ENCODE results near the gene BAG2. TPM values are rescaled to one million over a fixed set of nuclear protein-coding genes. Genes with fewer than 3 reads are reported as not detected.

Gene BAG2
- total and polyA plus RNA-seq, 2 of the 13 experiments (the other 11 are each of a cell fraction or from before 2014, with no cell fraction given): 5.7 to 15.1 TPM

- TF ChIP-seq, protein P1, sequence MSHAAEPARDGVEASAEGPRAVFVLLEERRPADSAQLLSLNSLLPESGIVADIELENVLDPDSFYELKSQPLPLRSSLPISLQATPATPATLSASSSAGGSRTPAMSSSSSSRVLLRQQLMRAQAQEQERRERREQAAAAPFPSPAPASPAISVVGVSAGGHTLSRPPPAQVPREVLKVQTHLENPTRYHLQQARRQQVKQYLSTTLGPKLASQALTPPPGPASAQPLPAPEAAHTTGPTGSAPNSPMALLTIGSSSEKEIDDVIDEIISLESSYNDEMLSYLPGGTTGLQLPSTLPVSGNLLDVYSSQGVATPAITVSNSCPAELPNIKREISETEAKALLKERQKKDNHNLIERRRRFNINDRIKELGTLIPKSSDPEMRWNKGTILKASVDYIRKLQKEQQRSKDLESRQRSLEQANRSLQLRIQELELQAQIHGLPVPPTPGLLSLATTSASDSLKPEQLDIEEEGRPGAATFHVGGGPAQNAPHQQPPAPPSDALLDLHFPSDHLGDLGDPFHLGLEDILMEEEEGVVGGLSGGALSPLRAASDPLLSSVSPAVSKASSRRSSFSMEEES (CRISPR knock-in tag; IDR thresholded peaks at IDR 0.05): no peak; the same call in 1 of the 2 replicates
- TF ChIP-seq KLF12 (CRISPR knock-in tag; IDR thresholded peaks at IDR 0.05; ENCODE audit: borderline replicate concordance): peak; percentile 96
- peak; percentile 84 for TF ChIP-seq ZNF883 (CRISPR knock-in tag; IDR thresholded peaks at IDR 0.05; ENCODE audit: not compliant biosample characterization)
- TF ChIP-seq, protein P2, sequence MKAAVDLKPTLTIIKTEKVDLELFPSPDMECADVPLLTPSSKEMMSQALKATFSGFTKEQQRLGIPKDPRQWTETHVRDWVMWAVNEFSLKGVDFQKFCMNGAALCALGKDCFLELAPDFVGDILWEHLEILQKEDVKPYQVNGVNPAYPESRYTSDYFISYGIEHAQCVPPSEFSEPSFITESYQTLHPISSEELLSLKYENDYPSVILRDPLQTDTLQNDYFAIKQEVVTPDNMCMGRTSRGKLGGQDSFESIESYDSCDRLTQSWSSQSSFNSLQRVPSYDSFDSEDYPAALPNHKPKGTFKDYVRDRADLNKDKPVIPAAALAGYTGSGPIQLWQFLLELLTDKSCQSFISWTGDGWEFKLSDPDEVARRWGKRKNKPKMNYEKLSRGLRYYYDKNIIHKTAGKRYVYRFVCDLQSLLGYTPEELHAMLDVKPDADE (CRISPR knock-in tag; IDR thresholded peaks at IDR 0.05): no peak
- TF ChIP-seq TARDBP (CRISPR knock-in tag; IDR thresholded peaks at IDR 0.05): peak; percentile 85
- no peak for TF ChIP-seq ZNF484 (CRISPR knock-in tag; IDR thresholded peaks at IDR 0.05; ENCODE audit: borderline replicate concordance, low read depth)
- TF ChIP-seq ZSCAN25 (CRISPR knock-in tag; IDR thresholded peaks at IDR 0.05): peak; percentile 70; the same call in 1 of the 2 replicates
- peak; percentile 81 for TF ChIP-seq NR2C2 (CRISPR knock-in tag; IDR thresholded peaks at IDR 0.05; ENCODE audit: borderline replicate concordance)
- peak in 1 of 2 experiments; percentile 44; a peak in 1 of 4 replicates for TF ChIP-seq ATF4 (CRISPR knock-in tag; IDR thresholded peaks at IDR 0.05)
- peak; percentile 74 for TF ChIP-seq PTBP1 (IDR thresholded peaks at IDR 0.05; ENCODE audit: low read depth, low read length, poor library complexity, severe bottlenecking)
- peak; percentile 65; the same call in 1 of the 2 replicates for TF ChIP-seq GPN1 (CRISPR knock-in tag; IDR thresholded peaks at IDR 0.05; ENCODE audit: borderline replicate concordance)
- peak; percentile 89; the same call in 1 of the 2 replicates for TF ChIP-seq MXD1 (CRISPR knock-in tag; IDR thresholded peaks at IDR 0.05)
- TF ChIP-seq, protein P3, sequence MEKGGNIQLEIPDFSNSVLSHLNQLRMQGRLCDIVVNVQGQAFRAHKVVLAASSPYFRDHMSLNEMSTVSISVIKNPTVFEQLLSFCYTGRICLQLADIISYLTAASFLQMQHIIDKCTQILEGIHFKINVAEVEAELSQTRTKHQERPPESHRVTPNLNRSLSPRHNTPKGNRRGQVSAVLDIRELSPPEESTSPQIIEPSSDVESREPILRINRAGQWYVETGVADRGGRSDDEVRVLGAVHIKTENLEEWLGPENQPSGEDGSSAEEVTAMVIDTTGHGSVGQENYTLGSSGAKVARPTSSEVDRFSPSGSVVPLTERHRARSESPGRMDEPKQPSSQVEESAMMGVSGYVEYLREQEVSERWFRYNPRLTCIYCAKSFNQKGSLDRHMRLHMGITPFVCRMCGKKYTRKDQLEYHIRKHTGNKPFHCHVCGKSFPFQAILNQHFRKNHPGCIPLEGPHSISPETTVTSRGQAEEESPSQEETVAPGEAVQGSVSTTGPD (CRISPR knock-in tag; IDR thresholded peaks at IDR 0.05): no peak
- TF ChIP-seq NAIF1 (CRISPR knock-in tag; IDR thresholded peaks at IDR 0.05; ENCODE audit: borderline replicate concordance): peak; percentile 87
- TF ChIP-seq MXI1 (IDR thresholded peaks at IDR 0.05; ENCODE audit: borderline replicate concordance, low read depth, low read length): peak; percentile 88; the same call in 2 of the 3 replicates
- TF ChIP-seq SRSF9 (IDR thresholded peaks at IDR 0.05; ENCODE audit: borderline replicate concordance, insufficient read depth, low read depth, low read length, poor library complexity, severe bottlenecking): no peak
- peak; percentile 89 for TF ChIP-seq TP53 (CRISPR knock-in tag; conservative IDR thresholded peaks at IDR 0.05)
- TF ChIP-seq, protein P4, sequence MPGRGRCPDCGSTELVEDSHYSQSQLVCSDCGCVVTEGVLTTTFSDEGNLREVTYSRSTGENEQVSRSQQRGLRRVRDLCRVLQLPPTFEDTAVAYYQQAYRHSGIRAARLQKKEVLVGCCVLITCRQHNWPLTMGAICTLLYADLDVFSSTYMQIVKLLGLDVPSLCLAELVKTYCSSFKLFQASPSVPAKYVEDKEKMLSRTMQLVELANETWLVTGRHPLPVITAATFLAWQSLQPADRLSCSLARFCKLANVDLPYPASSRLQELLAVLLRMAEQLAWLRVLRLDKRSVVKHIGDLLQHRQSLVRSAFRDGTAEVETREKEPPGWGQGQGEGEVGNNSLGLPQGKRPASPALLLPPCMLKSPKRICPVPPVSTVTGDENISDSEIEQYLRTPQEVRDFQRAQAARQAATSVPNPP (CRISPR knock-in tag; IDR thresholded peaks at IDR 0.05): peak; percentile 89; the same call in 1 of the 2 replicates
- peak; percentile 99 for TF ChIP-seq AGO2 (optimal IDR thresholded peaks at IDR 0.05; ENCODE audit: low read depth, low read length)
- peak; percentile 74; the same call in 1 of the 2 replicates for TF ChIP-seq ZC3H4 (CRISPR knock-in tag; IDR thresholded peaks at IDR 0.05; ENCODE audit: borderline replicate concordance)
Measured at GRCh38 chr6:57172136-57173055, at the start of gene BAG2 (continued).

Data from HepG2 (cell line).